H9 (cell line): Measurements from ENCODE around the gene KLHL2. TPM values are rescaled to one million over a fixed set of nuclear protein-coding genes. Genes with fewer than 3 reads are reported as not detected.

ENCODE experiments used
- DNase-seq: peaks from one replicate; pipeline ENCODE4 v3.0.0-alpha.2; 2017
- H2AFZ ChIP-seq: one replicate; pipeline ENCODE4 v1.6.1; 2013; ENCODE audit warnings: mild to moderate bottlenecking, low read length, control low read depth, moderate library complexity
- H2AK5ac ChIP-seq: 2 replicates; pipeline ENCODE4 v1.6.1; 2013; ENCODE audit warnings: low read length, control low read depth, mixed read lengths; ENCODE audit not compliant: insufficient read length
- H2BK120ac ChIP-seq: one replicate; pipeline ENCODE4 v1.6.1; 2013; ENCODE audit warnings: low read depth, mild to moderate bottlenecking, low read length, control low read depth, inconsistent platforms; ENCODE audit not compliant: poor library complexity, severe bottlenecking
- H2BK12ac ChIP-seq: 2 replicates; pipeline ENCODE4 v1.6.1; 2013; ENCODE audit warnings: low read length, control low read depth, mixed read lengths, low read depth; ENCODE audit not compliant: insufficient read length
- H2BK15ac ChIP-seq: 2 replicates; pipeline ENCODE4 v1.6.1; 2013; ENCODE audit warnings: low read depth, low read length, control low read depth
- H2BK20ac ChIP-seq: one replicate; pipeline ENCODE4 v1.6.1; 2013; ENCODE audit warnings: low read depth, mild to moderate bottlenecking, low read length, control low read depth, inconsistent platforms; ENCODE audit not compliant: poor library complexity, severe bottlenecking
- H2BK5ac ChIP-seq: 2 replicates; pipeline ENCODE4 v1.6.1; 2013; ENCODE audit warnings: low read length, control low read depth, mixed read lengths; ENCODE audit not compliant: insufficient read length
- H3K14ac ChIP-seq: 2 replicates; pipeline ENCODE4 v1.6.1; 2013; ENCODE audit warnings: low read length, control low read depth; ENCODE audit not compliant: insufficient read depth
- H3K18ac ChIP-seq: 2 replicates; pipeline ENCODE4 v1.6.1; 2013; ENCODE audit warnings: low read depth, mild to moderate bottlenecking, mixed read lengths, low read length, control low read depth; ENCODE audit not compliant: insufficient read length
- H3K23ac ChIP-seq: 2 replicates; pipeline ENCODE4 v1.6.1; 2013; ENCODE audit warnings: low read length, control low read depth, mixed read lengths, low read depth; ENCODE audit not compliant: insufficient read length
- H3K23me2 ChIP-seq: 2 replicates; pipeline ENCODE4 v1.6.1; 2013; ENCODE audit warnings: low read depth, mild to moderate bottlenecking, mixed read lengths, low read length, control low read depth; ENCODE audit not compliant: insufficient read length, poor library complexity, severe bottlenecking
- H3K27ac ChIP-seq: 2 replicates; pipeline ENCODE4 v1.5.1; 2013; ENCODE audit warnings: low read length, control low read depth, mixed read lengths, low read depth; ENCODE audit not compliant: insufficient read length
- H3K27me3 ChIP-seq: 2 replicates; pipeline ENCODE4 v1.6.1; 2013; ENCODE audit warnings: low read length, control low read depth, inconsistent platforms; ENCODE audit not compliant: insufficient read depth
- H3K4ac ChIP-seq: 2 replicates; pipeline ENCODE4 v1.6.1; 2013; ENCODE audit warnings: low read depth, mild to moderate bottlenecking, control low read depth, inconsistent platforms, low read length, moderate library complexity
- H3K4me1 ChIP-seq: 2 replicates; pipeline ENCODE4 v1.6.1; 2013; ENCODE audit warnings: low read length, control low read depth, inconsistent platforms; ENCODE audit not compliant: insufficient read depth
- H3K4me2 ChIP-seq: 2 replicates; pipeline ENCODE4 v1.6.1; 2013; ENCODE audit warnings: low read length, control low read depth, mixed read lengths; ENCODE audit not compliant: insufficient read length, insufficient read depth
- H3K56ac ChIP-seq: 2 replicates; pipeline ENCODE4 v1.6.1; 2013; ENCODE audit warnings: low read depth, mild to moderate bottlenecking, mixed read lengths, low read length, control low read depth; ENCODE audit not compliant: insufficient read length
- H3K79me1 ChIP-seq: 2 replicates; pipeline ENCODE4 v1.6.1; 2013; ENCODE audit warnings: low read depth, mild to moderate bottlenecking, moderate library complexity, low read length, control low read depth, inconsistent platforms; ENCODE audit not compliant: insufficient read depth, poor library complexity, severe bottlenecking
- H3K79me2 ChIP-seq: 2 replicates; pipeline ENCODE4 v1.6.1; 2013; ENCODE audit warnings: low read length, control low read depth, inconsistent platforms; ENCODE audit not compliant: insufficient read depth
- H3K9ac ChIP-seq: 2 replicates; pipeline ENCODE4 v1.6.1; 2013; ENCODE audit warnings: low read length, control low read depth, mixed read lengths; ENCODE audit not compliant: insufficient read length; ENCODE audit errors: extremely low read depth
- H3K9me3 ChIP-seq: one replicate; pipeline ENCODE4 v1.6.1; 2013; ENCODE audit warnings: low read depth, low read length, inconsistent platforms; ENCODE audit not compliant: control insufficient read depth
- H3T11ph ChIP-seq: one replicate; pipeline ENCODE4 v1.6.1; 2013; ENCODE audit warnings: mild to moderate bottlenecking, low read length, control low read depth, inconsistent platforms
- H4K20me1 ChIP-seq: one replicate; pipeline ENCODE4 v1.6.1; 2013; ENCODE audit not compliant: control insufficient read depth, insufficient read length, insufficient read depth
- H4K5ac ChIP-seq: 2 replicates; pipeline ENCODE4 v1.6.1; 2013; ENCODE audit warnings: low read depth, mild to moderate bottlenecking, mixed read lengths, low read length, control low read depth; ENCODE audit not compliant: insufficient read length
- H4K8ac ChIP-seq: replicated peaks from 2 replicates; pipeline ENCODE4 v1.6.1; 2013; ENCODE audit warnings: low read length, control low read depth, mixed read lengths, low read depth; ENCODE audit not compliant: insufficient read length
- H4K91ac ChIP-seq: 2 replicates; pipeline ENCODE4 v1.6.1; 2013; ENCODE audit warnings: low read depth, mild to moderate bottlenecking, moderate library complexity, mixed read lengths, low read length, control low read depth; ENCODE audit not compliant: insufficient read length
- H3K27ac Mint-ChIP-seq, 3 experiments: 2 replicates in 2 of 3; 3 replicates in 1 of 3; pipeline ENCODE4 v1.8.0; 2020 to 2021; ENCODE audit warnings: mixed read lengths in 3 of 3, mild to moderate bottlenecking in 1 of 3, moderate library complexity in 1 of 3
- H3K27me3 Mint-ChIP-seq: 2 replicates; pipeline ENCODE4 v1.8.0; 2021; ENCODE audit warnings: low read depth, mild to moderate bottlenecking, moderate library complexity, mixed read lengths
- H3K36me3 Mint-ChIP-seq, 3 experiments: 2 replicates in 2 of 3; 3 replicates in 1 of 3; pipeline ENCODE4 v1.8.0; 2020 to 2021; ENCODE audit warnings: low read depth in 3 of 3, mixed read lengths in 3 of 3; ENCODE audit not compliant: insufficient read depth in 1 of 3
- H3K4me1 Mint-ChIP-seq, 2 experiments: 2 replicates each; pipeline ENCODE4 v1.8.0; 2020; ENCODE audit warnings: mixed read lengths in 2 of 2
- H3K4me3 Mint-ChIP-seq, 2 experiments: 2 replicates in 1 of 2; 3 replicates in 1 of 2; pipeline ENCODE4 v1.8.0; 2020 to 2021; ENCODE audit warnings: mild to moderate bottlenecking in 2 of 2, mixed read lengths in 2 of 2, moderate library complexity in 1 of 2
- H3K9me3 Mint-ChIP-seq, 2 experiments: 2 replicates in 1 of 2; 3 replicates in 1 of 2; pipeline ENCODE4 v1.8.0; 2020; ENCODE audit warnings: mild to moderate bottlenecking in 2 of 2, mixed read lengths in 2 of 2, moderate library complexity in 1 of 2
- WGBS: extraction: QIAGEN DNeasy Blood & Tissue Kit; methylation state at CpG from one replicate; pipeline ENCODE4 v1.1.7; 2013; ENCODE audit warnings: missing lambda C conversion rate, low lambda C conversion rate, mixed read lengths; ENCODE audit not compliant: insufficient read length; ENCODE audit errors: extremely low coverage; 5-methylcytosine and 5-hydroxymethylcytosine counted together
- total RNA-seq: library from RNA; stranded (reverse); gene quantifications from 2 replicates; pipeline ENCODE4 v1.2.1, GENCODE V29; 2021
- TF ChIP-seq, protein P1 (sequence below): fragments of 200-600 bp; sonication (generic); conservative IDR thresholded peaks from 3 replicates; pipeline ENCODE4 v1.8.0; 2021; ENCODE audit warnings: antibody characterized with exemption, mild to moderate bottlenecking

The KLHL2 gene
- total RNA-seq, 1 experiment from 2014 or later = 14.3 TPM

GRCh38 chr4:165369522-165369921 is 162.2 kb downstream of the KLHL2 start:
- H3K23me2 ChIP-seq = no peaks in the 10 kb centered on the region
- no peaks in the 10 kb centered on the region for H3K9me3 Mint-ChIP-seq
- H3K27ac Mint-ChIP-seq = no peak overlapping the region
- no peak overlapping the region for H3K18ac ChIP-seq
- H3K79me2 ChIP-seq = no peaks in the 10 kb centered on the region
- no peak overlapping the region for H3K4me3 Mint-ChIP-seq
- peaks cover 7 to 12% of the 10 kb centered on the region in 2 experiments for H3K4me1 Mint-ChIP-seq
- H4K91ac ChIP-seq = no peak overlapping the region
- no peak overlapping the region for H3K56ac ChIP-seq
- no peak overlapping the region for H3K27ac ChIP-seq
- no peak overlapping the region for H3K4me2 ChIP-seq
- no peak overlapping the region for H2AK5ac ChIP-seq
- H4K8ac ChIP-seq = no peak overlapping the region
- no peak overlapping the region for H3K23ac ChIP-seq
- H3T11ph ChIP-seq = no peak overlapping the region
- no peaks in the 10 kb centered on the region for H3K9me3 ChIP-seq
- H3K27me3 Mint-ChIP-seq = no peaks in the 10 kb centered on the region
- no peaks in the 10 kb centered on the region for H3K27me3 ChIP-seq
- no peak overlapping the region for H2BK15ac ChIP-seq
- H4K20me1 ChIP-seq = no peaks in the 10 kb centered on the region
- no peak overlapping the region for H3K14ac ChIP-seq
- H2BK5ac ChIP-seq = no peak overlapping the region
- TF ChIP-seq, protein P1, sequence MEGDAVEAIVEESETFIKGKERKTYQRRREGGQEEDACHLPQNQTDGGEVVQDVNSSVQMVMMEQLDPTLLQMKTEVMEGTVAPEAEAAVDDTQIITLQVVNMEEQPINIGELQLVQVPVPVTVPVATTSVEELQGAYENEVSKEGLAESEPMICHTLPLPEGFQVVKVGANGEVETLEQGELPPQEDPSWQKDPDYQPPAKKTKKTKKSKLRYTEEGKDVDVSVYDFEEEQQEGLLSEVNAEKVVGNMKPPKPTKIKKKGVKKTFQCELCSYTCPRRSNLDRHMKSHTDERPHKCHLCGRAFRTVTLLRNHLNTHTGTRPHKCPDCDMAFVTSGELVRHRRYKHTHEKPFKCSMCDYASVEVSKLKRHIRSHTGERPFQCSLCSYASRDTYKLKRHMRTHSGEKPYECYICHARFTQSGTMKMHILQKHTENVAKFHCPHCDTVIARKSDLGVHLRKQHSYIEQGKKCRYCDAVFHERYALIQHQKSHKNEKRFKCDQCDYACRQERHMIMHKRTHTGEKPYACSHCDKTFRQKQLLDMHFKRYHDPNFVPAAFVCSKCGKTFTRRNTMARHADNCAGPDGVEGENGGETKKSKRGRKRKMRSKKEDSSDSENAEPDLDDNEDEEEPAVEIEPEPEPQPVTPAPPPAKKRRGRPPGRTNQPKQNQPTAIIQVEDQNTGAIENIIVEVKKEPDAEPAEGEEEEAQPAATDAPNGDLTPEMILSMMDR = no peak
- H4K5ac ChIP-seq = no peak overlapping the region
- no peak overlapping the region for H3K9ac ChIP-seq
- WGBS = no CpG with 5 or more reads among the region's 5 CpGs
- H3K36me3 Mint-ChIP-seq = no peaks in the 10 kb centered on the region
- H3K4me1 ChIP-seq = peaks cover 12% of the 10 kb centered on the region
- no peaks in the 10 kb centered on the region for H3K79me1 ChIP-seq
- no peak overlapping the region for H2AFZ ChIP-seq
- H2BK20ac ChIP-seq = no peak overlapping the region
- no peak overlapping the region for H2BK12ac ChIP-seq
- no peak overlapping the region for H3K4ac ChIP-seq
- DNase-seq = no peak
- no peak overlapping the region for H2BK120ac ChIP-seq
